A673 (cell line): ENCODE data around the gene ZNRD2.

ENCODE experiments used
- EZH2 ChIP-seq: fragments of 200-600 bp; sonication (generic); IDR thresholded peaks from 2 replicates; pipeline ENCODE4 v1.6.1; 2017; ENCODE audit warnings: borderline replicate concordance, low read depth, mild to moderate bottlenecking, mixed read lengths, antibody characterized with exemption, low read length; ENCODE audit not compliant: poor library complexity, severe bottlenecking
- TF ChIP-seq, protein P1 (sequence below): fragments of 300-800, 200-600 bp; sonication (generic); conservative IDR thresholded peaks from 2 replicates; pipeline ENCODE4 v1.5.1; 2017; ENCODE audit warnings: low read depth, mild to moderate bottlenecking, antibody characterized with exemption, low read length, moderate library complexity, mixed read lengths

GRCh38 chr11:65586676-65587075, 16.4 kb downstream of the ZNRD2 start:
- TF ChIP-seq, protein P1, sequence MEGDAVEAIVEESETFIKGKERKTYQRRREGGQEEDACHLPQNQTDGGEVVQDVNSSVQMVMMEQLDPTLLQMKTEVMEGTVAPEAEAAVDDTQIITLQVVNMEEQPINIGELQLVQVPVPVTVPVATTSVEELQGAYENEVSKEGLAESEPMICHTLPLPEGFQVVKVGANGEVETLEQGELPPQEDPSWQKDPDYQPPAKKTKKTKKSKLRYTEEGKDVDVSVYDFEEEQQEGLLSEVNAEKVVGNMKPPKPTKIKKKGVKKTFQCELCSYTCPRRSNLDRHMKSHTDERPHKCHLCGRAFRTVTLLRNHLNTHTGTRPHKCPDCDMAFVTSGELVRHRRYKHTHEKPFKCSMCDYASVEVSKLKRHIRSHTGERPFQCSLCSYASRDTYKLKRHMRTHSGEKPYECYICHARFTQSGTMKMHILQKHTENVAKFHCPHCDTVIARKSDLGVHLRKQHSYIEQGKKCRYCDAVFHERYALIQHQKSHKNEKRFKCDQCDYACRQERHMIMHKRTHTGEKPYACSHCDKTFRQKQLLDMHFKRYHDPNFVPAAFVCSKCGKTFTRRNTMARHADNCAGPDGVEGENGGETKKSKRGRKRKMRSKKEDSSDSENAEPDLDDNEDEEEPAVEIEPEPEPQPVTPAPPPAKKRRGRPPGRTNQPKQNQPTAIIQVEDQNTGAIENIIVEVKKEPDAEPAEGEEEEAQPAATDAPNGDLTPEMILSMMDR: no peak
- no peak for TF ChIP-seq EZH2
